HT1080 (cell line): ENCODE measurements around the gene AGRN. TPM values are rescaled to one million over a fixed set of nuclear protein-coding genes. Genes with fewer than 3 reads are reported as not detected.

Experiments
- DNase-seq: peaks from one replicate; pipeline ENCODE4 v3.0.0-alpha.2; 2015; ENCODE audit warnings: low read depth
- total RNA-seq: library from RNA; depleted of rRNA; stranded (reverse); fragments of >200 nt; shearing (Covaris generic); gene quantifications from 2 replicates; pipeline ENCODE4 v1.2.3, GENCODE V29; 2014

AGRN gene
- total RNA-seq, 1 experiment from 2014 or later: 101 TPM

GRCh38 chr1:1035291-1035943 lies 15.5 kb downstream of the AGRN start:
- no peak for DNase-seq

- no peak for DNase-seq
Measured at GRCh38 chr1:1037366-1038327, 17.7 kb downstream of the AGRN start.

- DNase-seq: no peak
Measured at GRCh38 chr1:1038694-1039093, 18.8 kb downstream of the AGRN start.

GRCh38 chr1:1039145-1039910 lies 19.4 kb downstream of the AGRN start:
- DNase-seq: no peak

- no peak for DNase-seq
Measured at GRCh38 chr1:1040004-1040991, 20.4 kb downstream of the AGRN start.

GRCh38 chr1:1041092-1041523 lies 21.2 kb downstream of the AGRN start:
- DNase-seq: no peak

GRCh38 chr1:1041873-1042272 lies 22.0 kb downstream of the AGRN start:
- no peak for DNase-seq

GRCh38 chr1:1042835-1043234 lies 22.9 kb downstream of the AGRN start:
- no peak for DNase-seq

GRCh38 chr1:1043411-1043810 lies 23.5 kb downstream of the AGRN start:
- DNase-seq: no peak

GRCh38 chr1:1043921-1044320 lies 24.0 kb downstream of the AGRN start:
- no peak for DNase-seq

- no peak for DNase-seq
Measured at GRCh38 chr1:1044455-1045078, 24.6 kb downstream of the AGRN start.

GRCh38 chr1:1045129-1045528 lies 25.2 kb downstream of the AGRN start:
- DNase-seq: no peak

- no peak for DNase-seq
Measured at GRCh38 chr1:1046243-1046642, 26.3 kb downstream of the AGRN start.

- DNase-seq: no peak
Measured at GRCh38 chr1:1046767-1047166, 26.8 kb downstream of the AGRN start.

GRCh38 chr1:1047407-1047806 lies 27.5 kb downstream of the AGRN start:
- DNase-seq: no peak

- no peak for DNase-seq
Measured at GRCh38 chr1:1047963-1048362, 28.0 kb downstream of the AGRN start.

- DNase-seq: no peak
Measured at GRCh38 chr1:1048765-1049164, 28.8 kb downstream of the AGRN start.

GRCh38 chr1:1049318-1050165 lies 29.6 kb downstream of the AGRN start:
- no peak for DNase-seq

GRCh38 chr1:1050577-1051052 lies 30.7 kb downstream of the AGRN start:
- no peak for DNase-seq
